ENCODE measurements around the gene XCR1.

DNA sequence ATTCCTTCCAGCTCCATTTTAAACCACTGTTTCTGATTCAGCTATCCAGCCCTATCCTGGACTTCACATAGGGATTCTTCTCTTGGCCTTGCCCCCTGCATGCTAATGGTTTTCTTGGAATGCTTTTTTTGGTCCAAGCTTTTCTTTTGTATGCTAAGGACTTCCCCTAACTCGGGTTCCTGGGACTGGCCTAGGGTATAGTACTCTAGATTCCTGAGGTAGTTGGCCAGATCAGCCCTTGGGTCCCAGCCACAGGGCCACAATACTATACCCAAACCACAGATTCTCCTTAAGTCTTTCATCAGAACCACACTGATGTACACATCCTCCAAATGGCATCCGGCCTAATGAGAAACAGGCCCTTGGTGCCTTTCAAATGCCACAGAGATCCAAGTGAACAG is 34.5 kb downstream of the XCR1 start:
- TF ChIP-seq, protein P1, sequence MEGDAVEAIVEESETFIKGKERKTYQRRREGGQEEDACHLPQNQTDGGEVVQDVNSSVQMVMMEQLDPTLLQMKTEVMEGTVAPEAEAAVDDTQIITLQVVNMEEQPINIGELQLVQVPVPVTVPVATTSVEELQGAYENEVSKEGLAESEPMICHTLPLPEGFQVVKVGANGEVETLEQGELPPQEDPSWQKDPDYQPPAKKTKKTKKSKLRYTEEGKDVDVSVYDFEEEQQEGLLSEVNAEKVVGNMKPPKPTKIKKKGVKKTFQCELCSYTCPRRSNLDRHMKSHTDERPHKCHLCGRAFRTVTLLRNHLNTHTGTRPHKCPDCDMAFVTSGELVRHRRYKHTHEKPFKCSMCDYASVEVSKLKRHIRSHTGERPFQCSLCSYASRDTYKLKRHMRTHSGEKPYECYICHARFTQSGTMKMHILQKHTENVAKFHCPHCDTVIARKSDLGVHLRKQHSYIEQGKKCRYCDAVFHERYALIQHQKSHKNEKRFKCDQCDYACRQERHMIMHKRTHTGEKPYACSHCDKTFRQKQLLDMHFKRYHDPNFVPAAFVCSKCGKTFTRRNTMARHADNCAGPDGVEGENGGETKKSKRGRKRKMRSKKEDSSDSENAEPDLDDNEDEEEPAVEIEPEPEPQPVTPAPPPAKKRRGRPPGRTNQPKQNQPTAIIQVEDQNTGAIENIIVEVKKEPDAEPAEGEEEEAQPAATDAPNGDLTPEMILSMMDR (IDR thresholded peaks at IDR 0.05), result no peak
- no peak for TF ChIP-seq POLR2AphosphoS5 (IDR thresholded peaks at IDR 0.05)
- no peak for TF ChIP-seq POLR2A (IDR thresholded peaks at IDR 0.05)

Data from sigmoid colon (tissue), 4 donors.